Measurements from ENCODE around the gene FAM24A. TPM values are rescaled to one million over a fixed set of nuclear protein-coding genes. Genes with fewer than 3 reads are reported as not detected.
A peak's percentile ranks its signal among the peaks of the same experiment; 100 is the strongest.
"Not testable (repeated sequence)": the region's sequence is repeated elsewhere in the genome, so short reads cannot be mapped to it uniquely, and the experiment has no call there.

Gene FAM24A
- total RNA-seq, result not detected

GRCh38 chr10:122910310-122910709 lies at the start of gene FAM24A:
FAM24A (plus strand) TSS chr10:122910610; CDS start chr10:122911635, 1,025 bp downstream.
- intact Hi-C loops (cut with DNase I), result no loop called here
- no peak for DNase-seq (ENCODE audit: low spot score)
- no peak for ATAC-seq

DNA sequence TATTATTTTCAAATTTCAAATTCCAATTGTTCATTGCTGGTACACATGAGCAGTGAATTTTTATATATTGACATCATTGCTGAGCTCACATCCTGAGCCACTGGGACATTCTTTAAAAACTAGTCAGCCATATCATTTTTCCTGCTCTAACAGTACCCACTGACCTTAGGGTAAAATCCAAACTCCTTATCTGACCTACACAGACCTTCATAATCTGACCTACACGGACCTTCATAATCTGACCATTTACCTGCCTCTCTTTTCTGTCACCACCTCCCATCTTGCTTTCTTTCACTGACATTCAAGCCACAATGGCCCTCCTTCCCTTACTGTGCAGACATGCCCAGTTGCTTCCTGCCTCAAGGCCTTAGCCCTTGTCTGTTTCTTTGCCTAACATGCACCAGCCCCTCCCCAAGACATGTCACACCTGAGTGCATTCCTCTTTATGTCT lies 48.7 kb upstream of the FAM24A start:
- DNase-seq (ENCODE audit: low spot score) (no peak), ATAC-seq (no peak)
- intact Hi-C loops (cut with DNase I), result no loop called here

- DNase-seq (ENCODE audit: low spot score) (no peak), ATAC-seq (no peak)
- intact Hi-C loops (cut with DNase I), result no loop called here
Measured at GRCh38 chr10:122863216-122864193, 46.9 kb upstream of the FAM24A start.

DNA sequence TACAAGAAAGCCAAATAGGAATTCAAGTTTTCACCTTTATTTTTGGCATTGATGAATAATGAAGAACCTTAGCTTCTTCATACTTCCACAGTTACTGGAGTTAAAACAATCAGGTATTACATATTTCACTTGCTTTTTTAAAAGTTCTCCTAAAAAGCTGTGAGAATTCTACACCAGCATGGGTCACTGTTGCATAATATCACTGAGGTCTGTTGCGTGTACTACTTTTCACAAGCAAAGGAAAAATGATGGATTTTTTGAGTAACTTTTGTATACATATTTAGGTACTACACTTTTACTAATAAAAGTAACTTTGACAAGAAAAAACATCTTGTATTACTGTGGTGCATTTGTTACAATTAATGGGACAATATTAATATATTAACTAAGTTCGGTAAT lies 46.2 kb upstream of the FAM24A start:
- no peak for ATAC-seq
- intact Hi-C loops (cut with DNase I), result no loop called here
- DNase-seq (ENCODE audit: low spot score), result no peak

DNA sequence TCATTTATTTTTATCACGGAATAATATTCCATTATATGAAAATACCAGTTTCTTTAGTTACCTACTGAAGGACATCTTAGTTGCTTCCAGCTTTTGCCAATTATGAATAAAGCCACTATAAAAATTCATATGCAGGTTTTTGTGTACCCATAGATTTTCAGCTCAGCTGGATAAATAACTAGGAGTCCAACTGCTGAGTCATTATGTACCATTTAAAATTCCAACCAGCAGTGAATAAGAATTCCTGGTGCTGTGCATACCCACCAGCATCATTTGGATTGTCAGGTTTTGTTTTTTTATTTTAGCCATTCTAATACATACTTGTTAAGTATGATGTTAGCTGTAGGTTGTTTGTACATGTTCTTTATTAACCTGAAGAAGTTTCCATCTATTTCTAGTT lies 45.5 kb upstream of the FAM24A start:
- intact Hi-C loops (cut with DNase I), result no loop called here
- ATAC-seq, result no peak
- no peak for DNase-seq (ENCODE audit: low spot score)

GRCh38 chr10:122866757-122867482 lies 43.5 kb upstream of the FAM24A start:
- ATAC-seq; intact Hi-C loops (cut with DNase I); DNase-seq (ENCODE audit: low spot score): not testable (repeated sequence)

GRCh38 chr10:122868768-122869167 lies 41.6 kb upstream of the FAM24A start:
- intact Hi-C loops (cut with DNase I); ATAC-seq; DNase-seq (ENCODE audit: low spot score): not testable (repeated sequence)

DNA sequence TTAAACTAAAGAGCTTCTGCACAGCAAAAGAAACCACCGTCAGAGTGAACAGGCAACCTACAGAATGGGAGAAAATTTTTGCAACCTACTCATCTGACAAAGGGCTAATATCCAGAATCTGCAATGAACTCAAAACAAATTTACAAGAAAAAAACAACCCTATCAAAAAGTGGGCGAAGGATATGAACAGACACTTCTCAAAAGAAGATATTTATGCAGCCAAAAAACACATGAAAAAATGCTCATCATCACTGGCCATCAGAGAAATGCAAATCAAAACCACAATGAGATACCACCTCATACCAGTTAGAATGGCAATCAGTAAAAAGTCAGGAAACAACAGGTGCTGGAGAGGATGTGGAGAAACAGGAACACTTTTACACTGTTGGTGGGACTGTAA lies 38.5 kb upstream of the FAM24A start:
- intact Hi-C loops (cut with DNase I); DNase-seq (ENCODE audit: low spot score); ATAC-seq: not testable (repeated sequence)

- DNase-seq (ENCODE audit: low spot score) (no peak), ATAC-seq (no peak)
- intact Hi-C loops (cut with DNase I), result no loop called here
Measured at GRCh38 chr10:122875843-122876466, 34.5 kb upstream of the FAM24A start.

- ATAC-seq, result no peak
- intact Hi-C loops (cut with DNase I), result no loop called here
- DNase-seq (ENCODE audit: low spot score), result no peak
Measured at GRCh38 chr10:122876467-122876855, 33.9 kb upstream of the FAM24A start.

- DNase-seq (ENCODE audit: low spot score) (no peak), ATAC-seq (no peak)
- intact Hi-C loops (cut with DNase I), result no loop called here
Measured at GRCh38 chr10:122877264-122877663, 33.1 kb upstream of the FAM24A start.

DNA sequence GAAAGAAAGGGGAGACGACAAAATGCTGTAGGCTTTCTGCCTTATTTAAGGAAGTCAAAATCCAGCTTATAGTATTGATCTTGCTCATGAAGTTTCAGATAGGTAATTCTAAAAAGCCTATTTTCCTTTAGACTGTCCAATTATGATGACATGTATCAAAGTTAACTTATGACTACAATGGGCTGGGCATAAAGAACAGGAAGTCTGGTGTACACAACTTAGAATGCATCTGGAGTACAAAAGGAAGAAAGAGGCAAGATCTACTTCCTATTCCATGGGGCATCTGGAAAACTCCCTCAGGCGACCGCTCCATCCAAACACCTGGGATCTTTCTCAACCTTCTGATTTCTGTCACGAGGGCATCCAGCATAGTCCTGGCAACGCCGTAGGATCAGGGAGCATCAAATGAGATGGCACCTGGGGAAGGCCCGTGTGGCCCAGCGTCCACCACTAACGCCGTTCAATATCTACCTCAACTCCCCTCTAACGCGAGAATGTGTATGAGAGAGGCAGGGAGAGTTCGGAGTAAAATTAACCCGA lies 31.5 kb upstream of the FAM24A start:
- ATAC-seq (peak; percentile 53), DNase-seq (ENCODE audit: low spot score) (no peak)
- intact Hi-C loops (cut with DNase I), result no loop called here

- ATAC-seq (peak; percentile 100), DNase-seq (ENCODE audit: low spot score) (peak; percentile 95)
- intact Hi-C loops (cut with DNase I), result no loop called here
Measured at GRCh38 chr10:122879339-122880273, 30.8 kb upstream of the FAM24A start, which contains the start of gene FAM24B. FAM24B (minus strand) TSS chr10:122879581; CDS start chr10:122850515, 29,066 bp downstream.

GRCh38 chr10:122882766-122883165 lies 27.6 kb upstream of the FAM24A start:
- intact Hi-C loops (cut with DNase I), result no loop called here
- ATAC-seq, result no peak
- no peak for DNase-seq (ENCODE audit: low spot score)

- intact Hi-C loops (cut with DNase I), result no loop called here
- DNase-seq (ENCODE audit: low spot score), result no peak
- ATAC-seq, result no peak
Measured at GRCh38 chr10:122884166-122884565, 26.2 kb upstream of the FAM24A start.

GRCh38 chr10:122894261-122894944 lies 16.0 kb upstream of the FAM24A start:
- intact Hi-C loops (cut with DNase I), result no loop called here
- no peak for DNase-seq (ENCODE audit: low spot score)
- no peak for ATAC-seq

DNA sequence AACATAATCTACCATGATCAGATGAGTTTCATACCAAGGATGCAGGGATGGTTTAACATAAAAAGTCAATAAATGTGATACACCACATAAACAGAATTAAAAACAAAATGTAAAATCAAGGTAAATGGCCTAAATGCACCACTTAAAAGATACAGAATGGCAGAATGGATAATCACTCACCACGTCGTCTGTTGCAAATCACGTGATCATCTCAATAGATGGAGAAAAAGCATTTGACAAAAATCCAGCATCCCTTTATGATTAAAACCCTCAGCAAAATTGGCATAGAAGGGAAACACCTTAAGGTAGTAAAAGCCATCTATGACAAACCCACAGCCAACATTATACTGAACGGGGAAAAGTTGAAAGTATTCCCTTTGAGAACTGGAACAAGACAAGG lies 6.5 kb upstream of the FAM24A start:
- ATAC-seq; DNase-seq (ENCODE audit: low spot score); intact Hi-C loops (cut with DNase I): not testable (repeated sequence)
